Panc1 (cell line): ENCODE data around the gene ZNF407. TPM values are rescaled to one million over a fixed set of nuclear protein-coding genes. Genes with fewer than 3 reads are reported as not detected.

Experiments used
- ATAC-seq: fragments of 200-7000 bp; cut with Tn5 transposase; 2 replicates; pipeline ENCODE4 v1.9.1; 2020; ENCODE audit warnings: mild to moderate bottlenecking, moderate library complexity
- BruUV-seq: library from RNA; stranded (reverse); fragments of 400-500 nt; replicated peaks from 2 replicates; lab custom pipeline; 2021; lab: Mats Ljungman, UMichigan
- CTCF ChIA-PET: fragments of 300-600 bp; sonication (Branson Sonifier 250); formaldehyde crosslinking; loops from one replicate; lab custom pipeline; 2022; ENCODE audit warnings: antibody characterized with exemption; lab: Charles Lee
- POLR2A ChIA-PET: fragments of 300-600 bp; sonication (Branson Sonifier 250); formaldehyde crosslinking; loops from one replicate; lab custom pipeline; 2022; ENCODE audit warnings: antibody characterized with exemption; lab: Charles Lee
- DNase-seq: peaks from one replicate; pipeline ENCODE4 v3.0.0-alpha.2; 2010; ENCODE audit warnings: low read depth, low spot score
- H3K27ac ChIP-seq: 2 replicates; pipeline ENCODE4 v1.5.1; 2011; ENCODE audit warnings: mild to moderate bottlenecking, low read length, inconsistent platforms
- H3K27me3 ChIP-seq: fragments of 200-500 bp; sonication (Bioruptor generic); 2 replicates; pipeline ENCODE4 v1.6.0; 2014; ENCODE audit warnings: low read length, inconsistent platforms; ENCODE audit not compliant: control insufficient read depth, insufficient read depth
- H3K36me3 ChIP-seq: fragments of 200-500 bp; sonication (Bioruptor generic); 2 replicates; pipeline ENCODE4 v1.5.1; 2014; ENCODE audit warnings: inconsistent platforms, mild to moderate bottlenecking, low read length, moderate library complexity; ENCODE audit not compliant: control insufficient read depth, insufficient read depth
- H3K4me1 ChIP-seq: 2 replicates; pipeline ENCODE4 v1.5.1; 2011; ENCODE audit warnings: inconsistent platforms, mild to moderate bottlenecking, low read length, moderate library complexity; ENCODE audit not compliant: control insufficient read depth, insufficient read depth
- H3K4me3 ChIP-seq, 2 experiments: 2 replicates each; pipeline ENCODE4 v1.5.1; 2011 to 2012; ENCODE audit warnings: low read depth in 2 of 2, low read length in 2 of 2, mild to moderate bottlenecking in 2 of 2, inconsistent platforms in 1 of 2, moderate library complexity in 1 of 2
- H3K9me3 ChIP-seq: fragments of 200-500 bp; sonication (Bioruptor generic); 2 replicates; pipeline ENCODE4 v1.5.1; 2014; ENCODE audit warnings: low read depth, mild to moderate bottlenecking, inconsistent platforms, low read length, moderate library complexity; ENCODE audit not compliant: control insufficient read depth, insufficient read depth
- POLR2AphosphoS5 ChIP-seq: IDR thresholded peaks from 2 replicates; pipeline ENCODE4 v1.6.1; 2012; ENCODE audit warnings: mild to moderate bottlenecking, low read depth, low read length, moderate library complexity
- REST ChIP-seq, 2 experiments: IDR thresholded peaks; 2 replicates each; pipeline ENCODE4 v1.6.1; 2011 to 2012; ENCODE audit warnings: low read depth in 2 of 2, control low read depth in 1 of 2, low read length in 1 of 2, mild to moderate bottlenecking in 1 of 2, moderate library complexity in 1 of 2; ENCODE audit not compliant: insufficient read depth in 1 of 2
- SIN3A ChIP-seq: IDR thresholded peaks from 2 replicates; pipeline ENCODE4 v1.6.1; 2012; ENCODE audit warnings: low read depth, mild to moderate bottlenecking, low read length, moderate library complexity, borderline replicate concordance; ENCODE audit not compliant: insufficient read depth
- TCF7L2 ChIP-seq: IDR thresholded peaks from 2 replicates; pipeline ENCODE4 v1.6.1; 2011; ENCODE audit warnings: mild to moderate bottlenecking, low read depth, low read length, inconsistent platforms
- in situ Hi-C: cut with HindIII; loops from 2 replicates; pipeline ENCODE4 v1.10.0; 2016; ENCODE audit warnings: low sequenced_read_pairs, low pct_unique_long_range_greater_than_20kb
- intact Hi-C: fragments of 100-400 bp; cut with micrococcal nuclease; formaldehyde crosslinking; loops from one replicate; pipeline ENCODE4 v1.10.0; 2022; ENCODE audit not compliant: unreplicated experiment
- total RNA-seq: library from RNA; stranded (reverse); gene quantifications from one replicate; pipeline ENCODE4 v1.2.1, GENCODE V29; 2021; ENCODE audit not compliant: unreplicated experiment
- TF ChIP-seq, protein P1 (sequence below): fragments of 450-650 bp; IDR thresholded peaks from 2 replicates; pipeline ENCODE4 v1.5.1; 2017; ENCODE audit warnings: mild to moderate bottlenecking

Gene ZNF407
- total RNA-seq, 1 experiment from 2014 or later = 16.8 TPM

- in situ Hi-C loops = no loop called here
- Histone ChIP-seq H3K27ac (no peak overlapping the region), H3K27me3 (no peaks in the 10 kb centered on the region), H3K36me3 (no peaks in the 10 kb centered on the region), H3K4me1 (no peaks in the 10 kb centered on the region; the same call in 1 of the 2 replicates), H3K9me3 (no peaks in the 10 kb centered on the region), H3K4me3 (no peak overlapping the region)
- intact Hi-C loops = no loop called here
- ATAC-seq = no peak
- no TSS peak for BruUV-seq
- ChIA-PET POLR2A (no interaction called here), CTCF (no interaction called here)
- no peak for DNase-seq
- no peak for TF ChIP-seq SIN3A
- TF ChIP-seq POLR2AphosphoS5 = no peak
- no peak for TF ChIP-seq TCF7L2
- no peak for TF ChIP-seq REST (IDR thresholded peaks at IDR 0.05; ENCODE audit: insufficient read depth in 1 of 2, low read depth in 2 of 2, low read length in 1 of 2)
- TF ChIP-seq, protein P1, sequence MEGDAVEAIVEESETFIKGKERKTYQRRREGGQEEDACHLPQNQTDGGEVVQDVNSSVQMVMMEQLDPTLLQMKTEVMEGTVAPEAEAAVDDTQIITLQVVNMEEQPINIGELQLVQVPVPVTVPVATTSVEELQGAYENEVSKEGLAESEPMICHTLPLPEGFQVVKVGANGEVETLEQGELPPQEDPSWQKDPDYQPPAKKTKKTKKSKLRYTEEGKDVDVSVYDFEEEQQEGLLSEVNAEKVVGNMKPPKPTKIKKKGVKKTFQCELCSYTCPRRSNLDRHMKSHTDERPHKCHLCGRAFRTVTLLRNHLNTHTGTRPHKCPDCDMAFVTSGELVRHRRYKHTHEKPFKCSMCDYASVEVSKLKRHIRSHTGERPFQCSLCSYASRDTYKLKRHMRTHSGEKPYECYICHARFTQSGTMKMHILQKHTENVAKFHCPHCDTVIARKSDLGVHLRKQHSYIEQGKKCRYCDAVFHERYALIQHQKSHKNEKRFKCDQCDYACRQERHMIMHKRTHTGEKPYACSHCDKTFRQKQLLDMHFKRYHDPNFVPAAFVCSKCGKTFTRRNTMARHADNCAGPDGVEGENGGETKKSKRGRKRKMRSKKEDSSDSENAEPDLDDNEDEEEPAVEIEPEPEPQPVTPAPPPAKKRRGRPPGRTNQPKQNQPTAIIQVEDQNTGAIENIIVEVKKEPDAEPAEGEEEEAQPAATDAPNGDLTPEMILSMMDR = no peak
Observed at GRCh38 chr18:75110311-75110710, 512.6 kb downstream of the ZNF407 start.

GRCh38 chr18:75110846-75111415 lies 513.3 kb downstream of the ZNF407 start:
- intact Hi-C loops (no loop called here), in situ Hi-C loops (no loop called here)
- ATAC-seq = no peak
- Histone ChIP-seq H3K36me3 (no peaks in the 10 kb centered on the region), H3K4me1 (no peaks in the 10 kb centered on the region; the same call in 1 of the 2 replicates), H3K4me3 (no peak overlapping the region), H3K27me3 (no peaks in the 10 kb centered on the region), H3K9me3 (no peaks in the 10 kb centered on the region), H3K27ac (no peak overlapping the region)
- no TSS peak for BruUV-seq
- DNase-seq = no peak
- TF ChIP-seq REST (IDR thresholded peaks at IDR 0.05; ENCODE audit: insufficient read depth in 1 of 2, low read depth in 2 of 2, low read length in 1 of 2) (no peak), TCF7L2 (no peak), SIN3A (no peak), POLR2AphosphoS5 (no peak)
- TF ChIP-seq, protein P1 = no peak
- CTCF ChIA-PET = no interaction called here
- POLR2A ChIA-PET = no interaction called here
